ENCODE data around the gene YLPM1.
"Not testable (repeated sequence)": the region's sequence is repeated elsewhere in the genome, so short reads cannot be mapped to it uniquely, and the experiment has no call there.

The YLPM1 gene, protein sequence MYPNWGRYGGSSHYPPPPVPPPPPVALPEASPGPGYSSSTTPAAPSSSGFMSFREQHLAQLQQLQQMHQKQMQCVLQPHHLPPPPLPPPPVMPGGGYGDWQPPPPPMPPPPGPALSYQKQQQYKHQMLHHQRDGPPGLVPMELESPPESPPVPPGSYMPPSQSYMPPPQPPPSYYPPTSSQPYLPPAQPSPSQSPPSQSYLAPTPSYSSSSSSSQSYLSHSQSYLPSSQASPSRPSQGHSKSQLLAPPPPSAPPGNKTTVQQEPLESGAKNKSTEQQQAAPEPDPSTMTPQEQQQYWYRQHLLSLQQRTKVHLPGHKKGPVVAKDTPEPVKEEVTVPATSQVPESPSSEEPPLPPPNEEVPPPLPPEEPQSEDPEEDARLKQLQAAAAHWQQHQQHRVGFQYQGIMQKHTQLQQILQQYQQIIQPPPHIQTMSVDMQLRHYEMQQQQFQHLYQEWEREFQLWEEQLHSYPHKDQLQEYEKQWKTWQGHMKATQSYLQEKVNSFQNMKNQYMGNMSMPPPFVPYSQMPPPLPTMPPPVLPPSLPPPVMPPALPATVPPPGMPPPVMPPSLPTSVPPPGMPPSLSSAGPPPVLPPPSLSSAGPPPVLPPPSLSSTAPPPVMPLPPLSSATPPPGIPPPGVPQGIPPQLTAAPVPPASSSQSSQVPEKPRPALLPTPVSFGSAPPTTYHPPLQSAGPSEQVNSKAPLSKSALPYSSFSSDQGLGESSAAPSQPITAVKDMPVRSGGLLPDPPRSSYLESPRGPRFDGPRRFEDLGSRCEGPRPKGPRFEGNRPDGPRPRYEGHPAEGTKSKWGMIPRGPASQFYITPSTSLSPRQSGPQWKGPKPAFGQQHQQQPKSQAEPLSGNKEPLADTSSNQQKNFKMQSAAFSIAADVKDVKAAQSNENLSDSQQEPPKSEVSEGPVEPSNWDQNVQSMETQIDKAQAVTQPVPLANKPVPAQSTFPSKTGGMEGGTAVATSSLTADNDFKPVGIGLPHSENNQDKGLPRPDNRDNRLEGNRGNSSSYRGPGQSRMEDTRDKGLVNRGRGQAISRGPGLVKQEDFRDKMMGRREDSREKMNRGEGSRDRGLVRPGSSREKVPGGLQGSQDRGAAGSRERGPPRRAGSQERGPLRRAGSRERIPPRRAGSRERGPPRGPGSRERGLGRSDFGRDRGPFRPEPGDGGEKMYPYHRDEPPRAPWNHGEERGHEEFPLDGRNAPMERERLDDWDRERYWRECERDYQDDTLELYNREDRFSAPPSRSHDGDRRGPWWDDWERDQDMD (N-terminal part only)

DNA sequence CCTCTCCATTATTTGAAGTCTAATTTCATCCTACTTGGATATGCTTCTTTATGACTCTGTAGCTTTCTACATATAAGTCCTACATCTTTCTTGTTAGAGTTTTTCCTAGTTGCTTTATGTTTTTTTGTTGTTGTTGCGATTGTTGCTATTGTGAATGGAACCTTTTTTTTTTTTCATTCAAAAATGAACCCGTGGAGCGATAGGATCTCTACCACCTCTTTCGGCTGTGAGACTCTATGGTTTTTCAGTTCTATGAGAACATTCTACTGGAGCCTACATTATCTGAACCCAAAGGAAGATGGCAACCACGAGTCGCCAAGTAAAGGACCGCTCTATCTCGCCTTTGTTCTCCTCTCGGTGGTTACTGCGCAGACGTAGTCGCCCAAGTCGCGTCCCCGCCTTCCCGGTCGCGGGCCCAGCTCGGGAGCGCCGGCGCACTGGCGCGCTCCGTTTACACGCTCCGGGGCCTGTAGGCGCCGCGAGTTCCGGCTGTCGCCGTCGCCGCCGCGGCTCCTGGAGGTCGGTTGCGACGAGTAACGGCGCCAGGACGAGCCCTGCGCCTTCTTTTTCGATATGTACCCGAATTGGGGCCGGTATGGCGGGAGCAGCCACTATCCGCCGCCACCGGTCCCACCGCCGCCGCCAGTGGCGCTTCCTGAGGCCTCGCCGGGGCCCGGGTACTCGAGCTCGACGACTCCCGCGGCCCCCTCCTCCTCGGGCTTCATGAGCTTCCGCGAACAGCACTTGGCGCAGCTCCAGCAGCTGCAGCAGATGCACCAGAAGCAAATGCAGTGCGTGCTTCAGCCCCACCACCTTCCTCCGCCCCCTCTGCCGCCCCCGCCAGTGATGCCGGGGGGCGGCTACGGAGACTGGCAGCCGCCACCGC lies at the start of gene YLPM1:
YLPM1 (plus strand) TSS at position 400 of the 886 bp plus-strand sequence; CDS start at position 574, 174 bp downstream.
- peak; percentile 95 for DNase-seq

DNA sequence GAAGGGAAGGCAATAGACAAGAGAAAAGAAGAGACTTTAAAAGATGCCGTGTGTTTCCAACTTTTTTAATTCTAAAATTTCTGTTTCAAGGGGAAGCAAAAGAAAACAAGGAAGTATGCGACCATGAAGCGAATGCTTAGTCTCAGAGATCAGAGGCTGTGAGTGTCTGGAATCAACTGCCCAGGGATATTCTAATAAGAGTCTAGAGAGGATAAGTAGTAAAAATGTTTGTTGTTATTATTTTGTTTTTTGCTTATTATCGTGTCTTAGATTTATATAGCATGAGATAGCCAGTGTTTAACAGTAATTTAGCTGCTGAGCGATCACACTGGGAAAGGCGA lies 49.8 kb upstream of the YLPM1 start:
- no peak for DNase-seq

DNA sequence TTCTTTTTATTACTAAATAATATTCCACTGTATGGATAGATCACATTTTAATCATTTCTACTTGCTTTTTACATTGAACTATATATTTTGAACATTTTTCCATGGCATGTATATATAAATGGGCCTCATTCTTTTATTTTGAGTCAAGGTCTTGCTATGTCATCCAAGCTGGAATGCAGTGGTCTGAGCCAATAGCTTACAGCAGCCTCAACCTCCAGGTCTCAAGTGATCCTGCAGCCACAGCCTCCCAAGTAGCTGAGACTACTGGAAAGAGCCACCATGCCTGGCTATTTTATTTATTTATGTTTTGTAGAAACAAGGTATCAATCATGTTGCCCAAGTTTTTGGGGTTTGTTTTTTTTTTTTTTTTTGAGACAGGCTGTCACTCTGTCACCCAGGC lies 42.6 kb upstream of the YLPM1 start:
- no peak for DNase-seq

DNA sequence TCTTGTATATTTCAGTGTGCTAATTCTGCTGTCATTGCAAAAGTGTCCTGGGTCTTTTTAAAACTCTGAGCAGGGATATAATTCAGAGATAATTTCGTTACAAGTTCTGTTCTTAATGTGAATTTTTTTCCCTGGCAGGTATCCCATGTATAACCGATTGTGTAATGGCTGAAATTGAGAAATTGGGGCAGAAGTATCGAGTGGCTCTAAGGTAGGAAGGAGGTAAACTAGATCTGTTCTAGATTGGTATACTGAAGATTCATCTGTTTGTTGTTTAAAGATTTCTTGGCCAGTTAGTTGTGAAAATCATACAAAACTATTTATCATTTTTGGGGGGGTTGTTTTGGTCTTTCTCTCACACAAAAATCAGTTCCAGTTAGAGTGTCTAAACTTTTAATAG lies 40.0 kb upstream of the YLPM1 start:
- DNase-seq = no peak

DNA sequence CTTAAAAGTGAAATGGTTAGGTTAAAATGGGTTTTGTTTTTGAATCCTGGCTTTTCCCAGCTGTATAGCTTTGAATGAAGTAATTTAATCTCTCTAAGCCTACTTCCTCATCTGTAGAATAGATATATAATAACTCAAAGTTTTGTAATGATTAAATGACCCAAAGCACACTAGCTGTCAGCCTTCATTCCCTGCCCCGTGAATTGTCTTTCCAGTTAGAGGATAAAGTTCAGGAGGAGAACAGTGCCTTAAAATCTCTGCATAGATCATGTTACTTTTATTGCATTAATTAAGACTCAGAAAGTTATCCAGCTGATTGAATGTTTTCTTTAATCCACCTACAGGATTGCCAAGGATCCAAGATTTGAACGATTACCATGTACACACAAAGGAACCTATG lies 30.7 kb upstream of the YLPM1 start:
- DNase-seq = no peak

DNA sequence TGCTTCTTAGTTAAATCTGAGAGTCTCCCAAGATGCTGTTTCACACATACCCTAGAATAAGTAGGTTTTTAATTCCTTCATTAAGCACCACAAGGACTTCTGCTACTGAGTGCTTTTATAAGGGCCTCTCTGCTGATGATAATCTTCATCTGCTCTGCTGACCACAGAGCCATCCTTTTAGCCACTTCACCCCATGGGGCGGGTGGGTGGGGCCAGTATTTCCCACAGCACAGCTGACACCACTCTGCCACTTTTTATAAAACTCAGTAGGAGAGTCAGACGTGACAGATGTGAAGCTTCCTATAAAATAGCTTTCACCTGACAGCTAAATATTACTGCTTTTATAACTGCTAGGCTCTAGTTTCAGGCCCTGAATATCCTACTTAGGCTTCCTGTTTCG lies 29.9 kb upstream of the YLPM1 start:
- DNase-seq = no peak

DNA sequence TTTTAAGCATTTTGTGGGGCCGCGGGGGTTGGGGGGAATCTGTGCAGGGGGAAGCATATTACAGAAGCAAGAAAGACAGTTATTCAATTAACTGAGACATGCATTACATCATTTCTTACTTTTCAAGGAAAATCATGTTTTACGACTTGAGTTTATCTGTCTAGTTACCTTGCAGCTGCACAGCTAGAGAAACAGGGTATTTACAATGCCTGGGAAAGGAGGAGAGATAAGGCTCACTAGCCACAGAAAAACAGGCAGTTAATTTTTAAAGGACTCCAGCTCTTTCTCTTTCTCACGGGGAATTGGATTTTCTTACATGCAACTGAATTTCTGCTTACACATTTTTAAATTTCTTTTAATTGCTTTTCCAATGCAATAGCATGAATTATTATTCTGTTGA lies 28.0 kb upstream of the YLPM1 start:
- DNase-seq = no peak

DNA sequence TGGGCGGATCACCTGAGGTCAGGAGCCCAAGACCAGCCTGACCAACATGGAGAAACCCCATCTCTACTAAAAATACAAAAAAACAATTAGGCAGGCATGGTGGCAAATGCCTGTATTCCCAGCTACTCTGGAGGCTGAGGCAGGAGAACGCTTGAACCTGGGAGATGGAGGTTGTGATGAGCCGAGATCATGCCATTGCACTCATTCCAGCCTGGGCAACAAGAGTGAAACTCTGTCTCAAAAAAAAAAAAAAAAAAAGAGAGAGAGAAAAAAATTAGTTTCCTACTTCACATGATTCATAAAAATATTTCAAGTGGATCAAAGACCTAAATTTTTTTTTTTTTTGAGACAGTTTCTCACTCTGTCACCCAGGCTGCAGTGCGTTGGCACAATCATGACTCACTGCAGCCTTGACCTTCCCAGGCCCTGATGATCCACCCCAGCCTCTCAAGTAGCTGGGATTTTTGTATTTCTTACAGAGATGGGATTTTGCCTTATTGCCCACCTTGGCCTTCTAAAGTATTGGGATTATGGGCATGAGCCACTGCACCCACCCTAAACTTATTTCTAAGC lies 25.3 kb upstream of the YLPM1 start:
- no peak for DNase-seq

DNA sequence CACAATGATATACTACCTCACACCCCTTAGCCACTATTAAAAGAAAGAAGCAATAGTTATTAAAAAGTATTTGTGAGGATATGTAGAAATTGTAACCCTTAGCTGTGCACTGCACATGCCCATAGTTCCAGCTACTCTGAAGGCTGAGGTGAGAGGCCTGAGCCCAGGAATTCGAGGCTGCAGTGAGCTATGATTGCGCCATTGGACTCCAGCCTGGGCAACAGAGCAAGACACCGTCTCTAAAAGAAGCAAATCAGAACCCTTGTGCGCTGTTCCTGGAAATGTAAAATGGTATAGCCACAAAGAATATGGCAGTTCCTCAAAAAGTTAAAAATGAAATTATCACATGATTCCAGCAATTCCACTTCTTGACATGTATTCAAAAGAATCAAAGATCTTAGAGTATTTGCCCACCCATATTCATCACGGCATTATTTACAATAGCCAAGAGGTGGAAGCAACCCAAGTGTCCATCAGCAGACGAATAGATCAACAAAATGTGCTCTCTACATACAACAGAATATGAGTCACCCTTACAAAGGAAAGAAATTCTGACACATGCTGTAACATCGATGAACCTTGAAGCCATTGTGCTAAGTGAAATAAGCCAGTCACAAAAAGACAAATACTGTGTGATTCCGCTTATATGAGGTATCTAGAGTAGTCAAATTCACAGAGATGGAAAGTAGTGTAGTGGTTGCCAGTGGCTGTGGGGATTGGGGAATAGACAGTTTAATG lies 23.7 kb upstream of the YLPM1 start:
- no peak for DNase-seq

DNA sequence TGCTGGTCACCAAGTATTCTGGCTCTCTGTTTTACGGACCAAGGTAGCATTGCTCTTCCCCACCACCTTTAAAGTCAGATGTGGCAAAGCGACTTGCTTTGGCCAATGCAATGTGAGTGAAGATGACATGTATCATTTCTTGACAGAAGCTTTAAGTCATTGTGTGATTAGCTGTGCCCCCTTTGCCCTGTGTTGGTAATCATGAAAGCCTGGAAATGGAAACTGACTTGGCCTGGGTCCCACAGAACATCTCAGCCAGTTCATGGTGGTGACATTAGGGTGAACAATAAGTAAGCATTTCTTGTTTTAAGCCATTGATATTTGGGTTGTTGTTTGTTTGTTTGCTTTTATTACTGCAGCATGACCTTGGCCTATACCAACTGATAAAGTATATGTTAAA lies 15.9 kb upstream of the YLPM1 start:
- no peak for DNase-seq

DNA sequence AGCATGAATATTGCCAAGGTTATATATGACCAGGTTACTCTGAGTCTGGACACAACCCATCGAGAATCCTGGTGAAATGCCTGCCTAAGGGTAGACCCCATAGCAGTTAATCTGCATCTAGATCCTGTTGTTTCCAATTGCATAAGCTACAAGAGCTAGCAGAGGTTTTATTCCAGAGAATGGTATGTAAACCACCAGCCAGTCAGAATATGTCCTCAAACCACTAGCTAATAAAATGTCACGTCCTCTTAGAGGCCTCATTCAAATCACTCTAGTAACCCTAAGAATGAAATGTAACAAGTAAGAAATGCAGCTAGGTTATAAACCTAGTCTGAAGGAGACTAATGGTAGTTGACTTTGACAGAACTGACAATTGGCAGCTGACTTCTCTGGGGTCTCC lies 9.0 kb upstream of the YLPM1 start:
- DNase-seq = no peak

DNA sequence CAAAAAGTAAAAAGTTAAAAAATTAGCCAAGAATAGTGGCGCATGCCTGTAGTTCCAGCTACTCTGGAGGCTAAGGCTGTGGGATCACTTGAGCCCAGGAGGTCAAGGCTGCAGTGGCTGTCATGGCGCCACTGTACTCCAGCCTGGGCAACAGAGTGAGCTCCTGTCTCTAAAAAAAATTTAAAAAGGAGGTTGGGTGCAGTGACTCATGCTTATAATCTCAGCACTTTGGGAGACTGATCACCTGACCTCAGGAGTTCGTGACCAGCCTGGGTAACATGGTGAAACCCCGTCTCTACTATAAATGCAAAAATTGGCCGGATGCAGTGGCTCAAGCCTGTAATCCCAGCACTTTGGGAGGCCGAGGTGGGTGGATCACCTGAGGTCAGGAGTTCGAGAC lies 8.2 kb upstream of the YLPM1 start:
- DNase-seq = no peak

DNA sequence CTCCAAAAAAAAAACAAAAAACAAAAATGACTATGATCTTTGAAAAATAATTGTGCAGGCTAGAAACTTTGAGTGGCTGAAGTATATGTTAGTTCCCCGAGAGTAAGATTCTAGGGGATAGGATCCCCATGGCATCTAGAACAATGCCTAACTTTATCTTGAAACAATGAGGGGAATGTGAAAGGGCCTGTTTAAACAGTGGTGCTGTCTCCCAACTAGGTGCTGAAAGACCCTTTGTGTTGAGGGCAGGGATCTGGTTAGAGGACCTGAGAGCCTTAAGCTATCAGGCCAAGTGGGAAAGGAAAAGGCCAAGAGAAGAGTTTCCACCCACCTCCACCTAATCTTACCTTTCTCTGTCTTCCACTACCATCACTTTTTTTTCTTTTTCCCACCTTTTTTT lies 6.8 kb upstream of the YLPM1 start:
- no peak for DNase-seq

DNA sequence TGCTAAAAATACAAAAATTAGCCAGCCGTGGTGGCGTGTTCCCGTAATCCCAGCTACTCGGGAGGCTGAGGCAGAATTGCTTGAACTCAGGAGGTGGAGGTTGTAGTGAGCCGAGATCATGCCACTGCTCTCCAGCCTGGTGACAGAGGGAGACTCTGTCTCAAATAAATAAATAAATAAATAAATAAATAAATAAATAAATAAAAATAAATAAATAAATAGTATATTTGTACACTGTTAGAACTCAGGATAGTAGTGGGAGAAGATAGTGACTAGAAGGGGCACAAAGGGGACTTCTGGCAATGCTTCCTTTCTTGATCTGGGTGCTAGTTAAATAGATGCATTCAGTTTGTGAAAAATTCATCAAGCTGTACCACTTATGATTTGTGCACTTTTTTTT lies 4.6 kb upstream of the YLPM1 start:
- DNase-seq = not testable (repeated sequence)

DNA sequence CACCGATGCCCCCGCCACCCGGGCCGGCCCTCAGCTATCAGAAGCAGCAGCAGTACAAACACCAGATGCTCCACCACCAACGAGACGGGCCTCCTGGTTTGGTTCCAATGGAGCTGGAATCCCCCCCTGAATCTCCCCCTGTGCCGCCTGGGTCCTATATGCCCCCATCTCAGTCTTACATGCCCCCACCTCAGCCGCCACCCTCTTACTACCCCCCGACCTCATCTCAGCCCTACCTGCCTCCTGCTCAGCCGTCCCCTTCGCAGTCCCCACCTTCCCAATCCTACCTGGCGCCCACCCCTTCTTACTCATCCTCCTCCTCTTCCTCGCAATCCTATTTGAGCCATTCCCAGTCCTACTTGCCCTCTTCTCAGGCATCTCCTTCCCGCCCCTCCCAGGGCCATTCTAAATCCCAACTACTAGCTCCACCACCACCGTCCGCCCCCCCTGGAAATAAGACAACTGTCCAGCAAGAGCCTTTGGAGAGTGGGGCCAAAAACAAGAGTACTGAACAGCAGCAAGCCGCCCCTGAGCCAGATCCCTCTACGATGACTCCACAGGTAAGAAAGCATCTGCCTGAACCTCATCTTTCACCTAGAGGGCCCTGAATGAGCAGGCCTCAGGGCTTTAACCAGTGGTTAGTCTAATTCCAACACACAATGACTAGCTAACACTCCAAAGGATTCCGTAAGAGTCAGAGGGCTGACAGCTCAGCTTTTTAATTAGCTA lies 851 bp downstream of the YLPM1 start:
- no peak for DNase-seq

DNA sequence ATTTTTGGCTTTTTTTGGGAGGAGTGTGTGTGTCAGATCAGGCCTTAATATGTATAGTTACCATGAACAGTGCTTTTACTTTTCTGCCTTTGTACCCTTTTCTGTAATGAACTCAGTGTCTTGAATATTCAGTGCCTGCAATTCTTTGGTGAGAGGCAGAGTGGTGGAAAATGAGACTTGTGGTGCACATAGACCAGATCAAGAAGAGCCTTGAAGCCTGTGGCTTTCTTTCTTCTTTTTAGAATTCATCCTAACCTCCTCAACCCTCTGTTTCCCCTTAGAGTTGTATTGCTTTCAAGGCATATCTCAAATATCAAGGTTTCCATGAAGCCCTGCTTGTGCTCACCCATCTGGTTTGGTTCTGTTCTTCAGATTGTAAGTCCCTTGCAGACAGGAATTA lies 2.6 kb downstream of the YLPM1 start:
- DNase-seq = no peak

DNA sequence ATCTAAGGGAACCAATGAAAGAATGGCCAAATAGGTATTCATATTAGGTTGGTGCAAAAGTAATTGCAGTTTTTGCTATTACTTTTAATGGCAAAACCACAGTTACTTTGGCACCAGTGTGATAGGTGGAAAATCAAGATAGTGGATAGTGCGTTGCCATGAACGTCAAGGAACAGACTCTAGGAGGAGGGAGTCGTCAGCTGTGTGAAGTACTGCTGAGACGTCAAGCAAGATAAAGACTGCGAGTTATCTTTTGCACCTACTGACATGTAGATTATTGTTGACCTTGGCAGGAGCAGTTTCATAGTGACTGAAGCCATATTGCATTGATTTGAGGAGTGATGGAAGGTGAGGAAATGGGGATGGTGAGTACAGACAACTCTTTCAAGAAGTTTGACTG lies 8.3 kb downstream of the YLPM1 start:
- no peak for DNase-seq

DNA sequence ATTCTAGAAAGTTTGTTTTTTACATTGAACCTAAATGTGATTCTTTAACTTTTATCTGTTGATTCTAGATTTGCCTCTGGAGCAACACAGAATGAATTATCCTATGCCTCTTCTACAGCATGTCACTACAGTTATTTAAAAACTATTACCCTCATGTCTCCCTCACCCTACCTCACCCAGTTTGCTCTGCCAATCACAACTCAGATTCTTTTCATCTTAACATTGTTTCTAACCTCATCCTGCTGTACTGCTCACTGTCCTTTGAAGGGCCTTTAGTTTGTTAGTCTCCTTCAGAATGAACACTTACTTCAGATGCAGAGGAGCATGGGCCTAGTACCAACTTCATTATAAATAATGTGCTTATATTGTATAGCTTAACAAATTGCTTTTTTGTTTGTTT lies 21.5 kb downstream of the YLPM1 start:
- no peak for DNase-seq

DNA sequence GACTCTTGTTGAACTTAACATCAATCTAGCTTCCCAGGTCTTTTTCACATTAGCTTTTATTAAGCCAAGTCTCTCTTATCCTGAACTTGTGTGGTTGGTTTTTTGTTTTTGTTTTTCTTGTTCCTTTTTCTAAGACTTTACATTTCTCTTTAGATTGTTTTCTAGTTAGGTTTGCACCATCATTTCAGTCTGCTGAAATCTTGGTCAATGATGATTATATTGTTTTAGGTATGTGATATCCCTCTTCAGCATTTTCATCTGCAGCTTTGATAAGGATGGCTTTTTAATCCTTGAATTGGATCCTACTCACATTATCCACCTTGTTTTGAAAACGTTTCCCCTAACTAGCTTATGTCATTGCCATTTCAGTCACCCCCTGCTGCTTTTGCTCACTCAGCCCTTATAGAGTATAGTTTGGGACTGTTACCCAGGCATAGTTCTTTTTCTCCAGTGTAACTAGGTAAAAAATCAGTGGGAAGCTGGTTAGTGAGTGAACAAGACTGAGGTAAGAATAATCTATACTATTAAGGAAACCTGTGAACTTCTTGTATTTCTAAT lies 22.0 kb downstream of the YLPM1 start:
- DNase-seq = no peak

DNA sequence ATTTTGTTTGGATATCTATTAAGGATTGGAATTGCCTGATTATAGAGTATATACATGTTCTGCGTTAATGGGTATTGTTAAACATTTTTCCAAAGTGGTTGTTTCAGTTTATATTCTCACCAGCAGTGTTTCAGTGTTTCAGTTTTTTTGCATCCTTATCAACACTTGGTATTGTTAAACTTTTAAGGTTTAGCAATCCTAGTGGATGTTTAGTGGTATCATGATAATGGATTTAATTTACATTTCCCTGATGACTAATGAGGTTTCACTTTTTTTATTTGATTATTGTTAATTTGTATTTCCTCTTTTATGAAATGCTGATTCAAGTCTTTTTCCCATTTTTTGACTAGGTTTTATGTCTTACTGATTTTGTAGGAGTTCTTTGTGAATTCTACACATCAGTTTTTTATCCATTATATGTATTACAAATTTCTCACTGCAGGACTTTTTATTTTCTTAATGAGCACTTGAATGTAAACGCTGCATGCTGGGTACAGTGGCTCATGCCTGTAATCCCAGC lies 23.7 kb downstream of the YLPM1 start:
- no peak for DNase-seq

All from NCI-H1436 (cell line).